ENCODE results near the gene CDH13.

Gene CDH13

GRCh38 chr16:82671741-82672140 is 45.0 kb downstream of the CDH13 start:
- no peak overlapping the region for H3K27ac ChIP-seq
- no peak for TF ChIP-seq ZFX (IDR thresholded peaks at IDR 0.05; ENCODE audit: borderline replicate concordance)
- peak; percentile 73 for TF ChIP-seq CTCF (IDR thresholded peaks at IDR 0.05)

DNA sequence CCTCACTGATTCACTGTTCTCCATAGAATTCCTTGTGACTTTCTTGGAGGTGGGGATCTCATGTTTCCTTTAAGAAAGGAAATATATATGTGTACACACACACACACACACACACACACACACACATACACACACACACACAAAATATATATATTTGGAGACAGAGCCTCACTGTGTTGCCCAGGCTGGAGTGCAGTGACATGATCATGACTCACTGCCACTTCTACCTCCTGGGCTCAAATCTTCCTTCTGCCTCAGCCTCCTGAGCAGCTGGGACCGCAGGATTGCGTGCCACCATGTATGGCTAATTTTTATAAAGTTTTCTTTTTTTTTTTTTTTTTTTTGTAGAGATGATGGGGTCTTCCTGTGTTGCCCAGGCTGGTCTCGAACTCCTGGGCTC is 45.9 kb downstream of the CDH13 start:
- no peak for TF ChIP-seq ZFX (IDR thresholded peaks at IDR 0.05; ENCODE audit: borderline replicate concordance)
- no peak for TF ChIP-seq CTCF (IDR thresholded peaks at IDR 0.05)
- H3K27ac ChIP-seq: no peak overlapping the region

GRCh38 chr16:82675300-82675699 is 48.5 kb downstream of the CDH13 start:
- H3K27ac ChIP-seq: no peak overlapping the region
- TF ChIP-seq ZFX (IDR thresholded peaks at IDR 0.05; ENCODE audit: borderline replicate concordance) (no peak), CTCF (IDR thresholded peaks at IDR 0.05) (no peak)

DNA sequence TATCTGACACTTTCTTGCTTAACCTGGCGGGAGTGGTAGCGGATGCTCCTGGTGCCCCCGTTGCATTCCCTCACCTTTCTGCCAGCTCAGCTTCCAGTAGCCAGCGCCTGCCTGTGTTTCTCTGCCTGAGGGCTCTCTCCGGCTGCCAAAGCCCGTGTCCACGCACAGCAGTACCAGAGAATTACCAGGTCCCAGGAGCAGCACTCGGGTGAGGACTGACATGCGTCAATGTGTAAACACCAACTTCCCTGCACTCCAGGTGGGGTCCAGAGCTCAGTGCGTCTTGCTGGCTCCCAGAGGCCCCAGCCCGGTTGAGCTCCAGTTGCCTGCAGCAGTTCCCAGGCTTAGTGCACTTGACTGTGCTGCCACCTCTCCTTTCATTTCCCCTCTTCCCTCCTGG is 54.8 kb downstream of the CDH13 start:
- TF ChIP-seq CTCF (IDR thresholded peaks at IDR 0.05) (no peak), ZFX (IDR thresholded peaks at IDR 0.05; ENCODE audit: borderline replicate concordance) (no peak)
- H3K27ac ChIP-seq: no peak overlapping the region

DNA sequence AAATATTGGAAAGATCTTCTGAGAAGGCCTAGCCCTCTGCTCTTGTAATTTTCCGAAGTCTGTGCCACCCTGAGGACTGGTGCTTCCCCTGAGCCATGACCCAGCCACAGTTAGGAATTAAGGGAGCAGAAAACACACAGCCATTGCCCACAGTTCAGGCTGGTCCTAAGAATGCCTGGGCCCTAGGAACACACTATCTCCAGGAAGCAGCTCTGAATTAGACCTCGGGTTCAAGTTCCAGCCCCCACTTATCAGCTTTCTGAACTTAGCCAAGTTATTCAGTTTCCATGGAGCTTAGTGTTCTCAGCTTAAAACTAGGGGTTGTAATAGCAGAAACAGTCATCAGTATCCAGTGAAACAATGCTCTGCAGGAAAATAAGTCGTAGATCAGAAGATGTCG is 56.0 kb downstream of the CDH13 start:
- no peak overlapping the region for H3K27ac ChIP-seq
- TF ChIP-seq CTCF (IDR thresholded peaks at IDR 0.05) (no peak), ZFX (IDR thresholded peaks at IDR 0.05; ENCODE audit: borderline replicate concordance) (no peak)

GRCh38 chr16:82684256-82684655 is 57.5 kb downstream of the CDH13 start:
- TF ChIP-seq CTCF (IDR thresholded peaks at IDR 0.05) (no peak), ZFX (IDR thresholded peaks at IDR 0.05; ENCODE audit: borderline replicate concordance) (no peak)

GRCh38 chr16:82685526-82685925 is 58.8 kb downstream of the CDH13 start:
- TF ChIP-seq CTCF (IDR thresholded peaks at IDR 0.05) (no peak), ZFX (IDR thresholded peaks at IDR 0.05; ENCODE audit: borderline replicate concordance) (no peak)

More at GRCh38 chr16:82684256-82684655, 57.5 kb downstream of the CDH13 start:
- no peak overlapping the region for H3K27ac ChIP-seq

More at GRCh38 chr16:82685526-82685925, 58.8 kb downstream of the CDH13 start:
- H3K27ac ChIP-seq: no peak overlapping the region
